IPS-15b (cell line): ENCODE measurements around the gene MLXIPL.
"Not testable (repeated sequence)": the region's sequence is repeated elsewhere in the genome, so short reads cannot be mapped to it uniquely, and the experiment has no call there.

Experiments used
- H3K27me3 ChIP-seq: one replicate; pipeline ENCODE4 v1.6.1; 2013; ENCODE audit warnings: low read length; ENCODE audit not compliant: control insufficient read depth, insufficient read depth
- H3K36me3 ChIP-seq: one replicate; pipeline ENCODE4 v1.6.1; 2013; ENCODE audit warnings: low read length; ENCODE audit not compliant: control insufficient read depth, insufficient read depth
- H3K4me1 ChIP-seq: one replicate; pipeline ENCODE4 v1.6.1; 2013; ENCODE audit warnings: mild to moderate bottlenecking, low read length; ENCODE audit not compliant: control insufficient read depth, insufficient read depth
- H3K4me3 ChIP-seq: one replicate; pipeline ENCODE4 v1.5.1; 2013; ENCODE audit warnings: low read depth, low read length
- H3K9ac ChIP-seq: one replicate; pipeline ENCODE4 v1.6.1; 2013; ENCODE audit warnings: low read depth, mild to moderate bottlenecking, low read length
- H3K9me3 ChIP-seq: one replicate; pipeline ENCODE4 v1.6.1; 2013; ENCODE audit warnings: mild to moderate bottlenecking, low read length; ENCODE audit not compliant: control insufficient read depth, insufficient read depth

MLXIPL gene, protein sequence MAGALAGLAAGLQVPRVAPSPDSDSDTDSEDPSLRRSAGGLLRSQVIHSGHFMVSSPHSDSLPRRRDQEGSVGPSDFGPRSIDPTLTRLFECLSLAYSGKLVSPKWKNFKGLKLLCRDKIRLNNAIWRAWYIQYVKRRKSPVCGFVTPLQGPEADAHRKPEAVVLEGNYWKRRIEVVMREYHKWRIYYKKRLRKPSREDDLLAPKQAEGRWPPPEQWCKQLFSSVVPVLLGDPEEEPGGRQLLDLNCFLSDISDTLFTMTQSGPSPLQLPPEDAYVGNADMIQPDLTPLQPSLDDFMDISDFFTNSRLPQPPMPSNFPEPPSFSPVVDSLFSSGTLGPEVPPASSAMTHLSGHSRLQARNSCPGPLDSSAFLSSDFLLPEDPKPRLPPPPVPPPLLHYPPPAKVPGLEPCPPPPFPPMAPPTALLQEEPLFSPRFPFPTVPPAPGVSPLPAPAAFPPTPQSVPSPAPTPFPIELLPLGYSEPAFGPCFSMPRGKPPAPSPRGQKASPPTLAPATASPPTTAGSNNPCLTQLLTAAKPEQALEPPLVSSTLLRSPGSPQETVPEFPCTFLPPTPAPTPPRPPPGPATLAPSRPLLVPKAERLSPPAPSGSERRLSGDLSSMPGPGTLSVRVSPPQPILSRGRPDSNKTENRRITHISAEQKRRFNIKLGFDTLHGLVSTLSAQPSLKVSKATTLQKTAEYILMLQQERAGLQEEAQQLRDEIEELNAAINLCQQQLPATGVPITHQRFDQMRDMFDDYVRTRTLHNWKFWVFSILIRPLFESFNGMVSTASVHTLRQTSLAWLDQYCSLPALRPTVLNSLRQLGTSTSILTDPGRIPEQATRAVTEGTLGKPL

DNA sequence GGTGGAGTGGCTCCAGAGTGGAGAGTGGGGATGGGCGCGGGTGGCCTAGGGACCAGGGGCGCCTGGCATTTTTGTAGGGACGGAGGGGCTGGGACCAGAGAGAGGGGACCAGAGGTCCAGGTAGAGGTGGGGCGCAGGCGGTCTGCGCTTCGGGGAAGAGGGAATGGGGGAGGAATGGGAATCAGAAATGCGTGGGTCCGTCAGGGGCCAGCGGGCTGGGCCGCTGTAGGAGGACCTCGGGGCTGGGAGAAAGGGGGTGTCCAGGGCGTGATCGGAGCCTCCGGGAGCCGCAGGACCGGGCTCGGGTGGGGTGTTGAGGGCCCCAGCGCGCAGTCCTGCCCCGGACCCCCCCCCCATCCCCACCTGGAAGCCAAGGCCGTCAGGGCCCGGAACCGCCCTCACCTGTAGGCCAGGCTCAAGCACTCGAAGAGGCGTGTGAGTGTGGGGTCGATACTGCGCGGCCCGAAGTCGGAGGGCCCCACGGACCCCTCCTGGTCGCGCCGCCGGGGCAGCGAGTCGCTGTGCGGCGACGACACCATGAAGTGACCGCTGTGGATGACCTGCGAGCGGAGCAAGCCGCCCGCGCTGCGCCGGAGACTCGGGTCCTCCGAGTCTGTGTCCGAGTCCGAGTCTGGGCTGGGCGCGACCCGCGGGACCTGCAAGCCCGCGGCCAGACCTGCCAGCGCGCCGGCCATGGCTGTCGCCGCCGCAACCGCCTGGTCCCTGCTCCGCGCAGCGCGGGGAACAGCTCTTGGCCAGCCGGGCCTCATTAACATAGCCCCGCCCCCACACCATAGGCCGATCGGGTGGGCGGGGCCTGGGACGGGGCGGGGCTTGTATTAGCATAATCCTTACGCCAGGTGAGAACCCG is at the start of gene MLXIPL:
TSS of gene MLXIPL (minus strand) at position 725 of the 871 bp plus-strand sequence. CDS start at position 695, 30 bp downstream.
- Histone ChIP-seq H3K4me1 (peaks cover 3% of the 10 kb centered on the region), H3K27me3 (peaks cover 21% of the 10 kb centered on the region), H3K4me3 (peak within 1 kb of the TSS; percentile 63), H3K36me3 (no peaks in the 10 kb centered on the region), H3K9me3 (no peaks in the 10 kb centered on the region), H3K9ac (no peak within 1 kb of the TSS)

DNA sequence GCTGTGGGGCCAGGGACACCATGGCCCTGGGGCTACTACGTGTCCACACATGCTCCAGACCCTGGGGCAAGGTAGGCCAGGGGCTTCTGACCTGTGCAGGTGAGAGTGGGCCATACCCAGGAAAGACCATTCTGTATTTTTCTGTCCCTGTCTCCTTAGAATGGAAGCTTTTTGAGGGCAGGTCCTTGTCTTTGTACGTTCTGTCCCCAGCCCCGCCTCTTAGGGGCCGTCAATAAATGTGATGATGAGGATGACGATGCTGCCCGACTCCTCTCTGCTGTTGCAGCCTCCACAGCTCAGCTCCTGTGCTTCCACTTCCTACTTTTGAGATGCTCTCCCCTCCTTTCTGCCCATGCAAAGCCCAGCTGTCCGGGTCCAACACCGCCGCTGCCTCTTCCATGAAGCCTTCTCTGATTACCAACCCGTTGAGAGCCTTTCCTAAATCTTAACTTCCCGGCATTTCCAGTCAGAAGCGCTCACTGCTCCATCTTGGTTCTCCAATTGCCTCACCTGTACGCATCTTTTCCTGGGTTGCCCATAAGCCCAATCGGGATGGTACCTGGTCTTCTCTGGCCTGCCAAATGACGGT is 47.6 kb upstream of the MLXIPL start:
- H3K36me3 ChIP-seq = no peaks in the 10 kb centered on the region
- no peaks in the 10 kb centered on the region for H3K9me3 ChIP-seq
- H3K27me3 ChIP-seq = peaks cover 3% of the 10 kb centered on the region
- peaks cover 4% of the 10 kb centered on the region for H3K4me1 ChIP-seq
- H3K4me3 ChIP-seq = no peak overlapping the region
- no peak overlapping the region for H3K9ac ChIP-seq

DNA sequence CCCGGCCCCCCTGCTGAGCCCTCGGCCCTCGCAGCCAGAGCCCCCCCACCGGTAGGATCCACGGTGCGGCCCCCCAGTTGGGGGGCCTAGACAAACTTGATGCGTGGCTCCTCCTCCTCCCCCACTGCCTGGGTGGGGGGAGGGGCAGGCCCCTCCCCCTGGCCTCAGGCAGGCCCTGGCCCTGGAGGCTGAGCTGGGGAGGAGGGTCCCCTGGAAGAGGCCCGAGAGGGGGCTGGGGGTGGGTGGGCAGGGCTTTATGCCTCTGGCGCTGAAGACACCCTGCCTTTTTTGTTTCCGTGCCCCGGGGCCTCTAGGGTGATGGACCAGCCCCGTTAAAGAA is 47.0 kb upstream of the MLXIPL start:
- Histone ChIP-seq H3K36me3 (no peaks in the 10 kb centered on the region), H3K4me1 (peaks cover 4% of the 10 kb centered on the region), H3K9ac (no peak overlapping the region), H3K27me3 (peaks cover 6% of the 10 kb centered on the region), H3K9me3 (no peaks in the 10 kb centered on the region), H3K4me3 (no peak overlapping the region)

DNA sequence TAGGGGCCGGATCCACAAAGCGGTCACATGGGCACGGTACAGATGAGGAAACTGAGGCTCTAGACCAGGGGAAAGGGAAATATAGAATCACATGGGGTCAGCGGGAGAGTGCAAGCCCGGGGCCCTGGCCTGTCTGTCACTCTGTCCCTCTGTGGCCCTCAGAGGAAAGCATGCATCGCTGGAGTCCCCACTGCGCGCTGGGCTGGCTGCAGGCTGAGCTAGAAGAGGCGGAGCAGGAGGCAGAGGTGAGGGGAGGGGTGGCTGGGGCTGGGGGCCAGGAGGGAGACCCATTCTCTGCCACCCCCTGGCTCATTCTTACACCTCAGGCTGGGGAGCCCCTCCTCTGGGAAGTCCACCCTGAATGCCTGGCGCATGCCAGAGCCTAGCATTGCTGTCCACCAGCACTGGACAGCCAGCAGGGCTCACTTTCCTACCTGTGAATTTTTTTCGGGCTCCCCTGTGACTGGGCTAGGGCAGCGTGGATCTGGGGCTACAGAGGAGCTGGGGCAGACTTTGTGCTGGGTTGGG is 45.6 kb upstream of the MLXIPL start:
- no peaks in the 10 kb centered on the region for H3K36me3 ChIP-seq
- H3K27me3 ChIP-seq = peaks cover 12% of the 10 kb centered on the region
- no peak overlapping the region for H3K4me3 ChIP-seq
- H3K4me1 ChIP-seq = peaks cover 4% of the 10 kb centered on the region
- no peaks in the 10 kb centered on the region for H3K9me3 ChIP-seq
- H3K9ac ChIP-seq = no peak overlapping the region

DNA sequence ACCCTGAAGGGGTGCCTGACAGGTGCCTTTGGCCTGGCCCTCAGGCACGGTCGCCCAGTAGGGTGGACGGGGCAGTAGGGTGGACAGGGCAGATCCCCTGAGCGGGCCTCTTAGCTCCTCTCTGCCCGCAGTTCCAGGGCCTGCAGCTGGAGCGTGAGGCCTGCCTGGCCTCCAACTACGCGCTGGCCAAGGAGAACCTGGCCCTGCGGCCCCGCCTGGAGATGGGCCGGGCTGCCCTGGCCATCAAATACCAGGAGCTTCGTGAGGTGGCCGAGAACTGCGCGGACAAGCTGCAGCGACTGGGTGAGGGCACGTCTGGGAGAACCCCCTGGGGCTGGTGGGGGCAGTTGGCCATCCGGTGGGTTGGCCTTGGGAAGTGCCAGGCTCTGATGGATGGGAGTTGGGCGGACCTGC is 45.0 kb upstream of the MLXIPL start:
- no peak overlapping the region for H3K4me3 ChIP-seq
- H3K9me3 ChIP-seq = no peaks in the 10 kb centered on the region
- peaks cover 12% of the 10 kb centered on the region for H3K27me3 ChIP-seq
- no peaks in the 10 kb centered on the region for H3K36me3 ChIP-seq
- H3K4me1 ChIP-seq = peaks cover 4% of the 10 kb centered on the region
- no peak overlapping the region for H3K9ac ChIP-seq

DNA sequence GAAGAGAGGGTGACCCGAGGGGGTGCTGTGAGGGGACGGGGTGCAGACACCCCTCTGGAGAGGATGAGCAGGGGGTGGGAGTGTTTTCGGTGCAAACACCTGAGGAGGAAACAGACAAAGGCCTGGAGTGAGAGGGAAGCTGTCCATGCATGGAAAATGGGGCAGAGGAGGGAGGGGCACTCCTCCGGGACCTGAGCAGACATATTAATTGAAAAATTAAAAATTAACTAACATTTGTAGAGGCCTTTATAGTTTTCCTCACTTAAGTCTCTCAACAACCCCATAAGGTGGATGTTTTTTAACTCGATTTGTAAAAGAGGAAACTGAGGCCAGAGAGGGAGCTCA is 44.5 kb upstream of the MLXIPL start:
- peaks cover 12% of the 10 kb centered on the region for H3K27me3 ChIP-seq
- H3K36me3 ChIP-seq = no peaks in the 10 kb centered on the region
- peak overlapping the region; percentile 49 for H3K4me3 ChIP-seq
- no peaks in the 10 kb centered on the region for H3K9me3 ChIP-seq
- peaks cover 4% of the 10 kb centered on the region for H3K4me1 ChIP-seq
- no peak overlapping the region for H3K9ac ChIP-seq

DNA sequence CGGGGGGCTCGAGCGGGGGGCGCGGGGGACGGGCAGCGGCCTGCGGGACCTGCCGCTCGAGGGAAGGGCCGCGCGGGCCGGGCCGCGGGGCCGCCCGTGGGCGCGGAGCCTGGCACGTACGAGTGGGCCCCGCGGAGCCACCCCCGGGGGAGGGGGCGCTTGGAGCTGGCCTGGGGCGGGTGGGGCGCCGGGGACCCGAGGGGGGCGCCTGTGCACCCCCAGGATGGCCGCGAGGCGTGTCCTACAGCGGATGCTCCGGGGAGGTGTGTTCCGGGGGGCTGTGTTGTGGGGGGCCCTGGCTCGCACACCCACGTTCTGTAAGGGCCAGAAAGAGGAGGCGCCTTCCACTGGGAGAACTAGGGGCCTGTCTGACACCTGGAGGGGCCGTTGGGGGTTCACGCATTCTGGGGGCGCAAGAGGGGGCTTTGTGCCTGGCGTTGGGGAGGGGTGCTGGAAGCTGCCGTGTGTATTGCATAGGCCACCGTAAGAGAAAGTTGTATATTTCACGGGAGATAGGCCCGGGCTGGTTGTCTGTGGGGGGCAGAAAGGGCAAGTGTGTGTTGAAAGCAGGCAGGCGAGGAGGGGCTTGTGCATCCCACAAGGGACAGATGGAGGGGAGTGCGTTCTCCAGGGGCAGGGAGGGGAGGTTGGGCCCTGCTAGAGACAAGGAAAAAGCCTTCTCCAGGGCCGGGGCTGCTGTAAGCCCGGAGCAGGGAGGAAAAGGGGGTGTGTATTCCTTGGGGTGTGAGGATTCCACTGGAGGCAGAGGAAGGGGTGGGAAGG is 44.0 kb upstream of the MLXIPL start:
- peaks cover 12% of the 10 kb centered on the region for H3K27me3 ChIP-seq
- peaks cover 4% of the 10 kb centered on the region for H3K4me1 ChIP-seq
- H3K9ac ChIP-seq = no peak overlapping the region
- no peaks in the 10 kb centered on the region for H3K9me3 ChIP-seq
- H3K4me3 ChIP-seq = peak overlapping the region; percentile 49
- H3K36me3 ChIP-seq = no peaks in the 10 kb centered on the region

DNA sequence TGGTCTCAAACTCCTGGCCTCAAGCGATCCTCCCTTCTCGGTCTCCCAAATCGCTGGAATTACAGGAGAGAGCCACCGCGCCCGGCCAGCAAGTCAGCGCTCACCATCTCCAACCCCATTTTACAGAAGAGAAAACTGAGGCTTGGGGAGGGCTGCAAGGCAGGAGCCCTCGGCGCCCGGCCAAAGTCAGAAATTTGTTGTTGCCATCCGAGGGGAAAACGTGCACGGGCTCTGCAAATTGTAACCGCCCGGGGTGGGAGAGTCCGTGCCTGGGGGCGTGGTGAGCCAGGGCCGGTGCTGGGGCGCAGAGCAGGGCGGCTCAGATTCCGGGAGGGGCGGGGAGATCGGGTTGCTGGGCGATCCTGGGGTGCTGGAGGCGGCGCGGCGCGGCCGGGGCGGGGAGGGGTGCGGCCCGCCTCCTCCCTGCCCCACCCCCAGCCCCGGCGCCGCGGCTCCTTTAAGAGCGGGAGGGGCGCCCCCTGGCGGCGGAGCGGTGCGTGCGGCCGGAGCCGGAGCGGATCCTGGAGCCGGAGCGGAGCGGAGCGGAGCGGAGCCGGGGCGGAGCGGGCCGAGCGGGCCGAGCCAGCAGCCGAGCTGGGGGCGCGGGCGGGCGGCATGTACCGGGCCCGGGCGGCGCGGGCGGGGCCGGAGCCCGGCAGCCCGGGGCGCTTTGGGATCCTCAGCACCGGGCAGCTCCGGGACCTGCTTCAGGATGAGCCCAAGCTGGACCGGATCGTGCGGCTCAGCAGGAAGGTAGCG is 43.2 kb upstream of the MLXIPL start, which contains the start of gene VPS37D:
TSS of gene VPS37D (plus strand) at position 488 of the 759 bp plus-strand sequence. CDS start at position 616, 128 bp downstream.
- H3K4me1 ChIP-seq = peaks cover 4% of the 10 kb centered on the region
- no peaks in the 10 kb centered on the region for H3K9me3 ChIP-seq
- H3K4me3 ChIP-seq = peak within 1 kb of the TSS; percentile 49
- H3K27me3 ChIP-seq = peaks cover 12% of the 10 kb centered on the region
- H3K36me3 ChIP-seq = no peaks in the 10 kb centered on the region
- no peak within 1 kb of the TSS for H3K9ac ChIP-seq

DNA sequence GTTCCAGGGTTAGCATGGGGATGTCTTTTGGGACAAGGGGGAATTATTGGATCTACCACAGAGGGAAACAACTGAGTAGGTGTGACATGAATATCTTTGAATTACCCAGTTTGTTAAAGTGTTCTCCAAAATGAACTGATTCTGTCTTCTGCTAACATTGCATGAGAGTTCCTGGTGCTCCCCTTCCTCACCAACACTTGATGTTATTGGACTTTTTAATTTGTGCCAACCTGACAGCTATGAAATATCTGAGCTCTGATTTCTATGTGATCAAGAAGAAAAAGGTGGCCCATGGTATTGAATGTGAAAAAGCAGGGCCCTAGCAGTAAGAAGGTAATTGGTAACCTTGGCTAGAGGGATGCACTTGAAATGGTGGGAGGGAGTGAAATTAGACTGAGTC is 38.7 kb upstream of the MLXIPL start:
- no peak overlapping the region for H3K9ac ChIP-seq
- H3K4me3 ChIP-seq = no peak overlapping the region
- H3K36me3 ChIP-seq = no peaks in the 10 kb centered on the region
- H3K9me3 ChIP-seq = no peaks in the 10 kb centered on the region
- peaks cover 8% of the 10 kb centered on the region for H3K27me3 ChIP-seq
- H3K4me1 ChIP-seq = no peaks in the 10 kb centered on the region

DNA sequence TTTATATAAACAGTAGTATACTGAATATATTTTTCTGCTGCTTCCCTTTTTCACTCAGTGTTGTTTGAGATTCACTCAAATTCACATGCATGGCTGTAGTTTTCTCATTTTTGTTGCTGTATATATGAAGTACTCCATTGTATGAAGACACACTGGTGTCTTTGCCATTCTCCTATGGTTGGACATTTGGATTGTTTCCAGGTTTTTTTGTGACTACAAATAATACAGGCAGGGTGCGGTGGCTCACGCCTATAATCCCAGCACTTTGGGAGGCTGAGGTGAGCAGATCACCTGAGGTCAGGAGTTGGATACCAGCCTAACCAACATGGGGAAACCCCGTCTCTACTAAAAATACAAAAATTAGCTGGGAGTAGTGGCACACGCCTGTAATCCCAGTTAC is 36.3 kb upstream of the MLXIPL start:
- not testable (repeated sequence) for H3K9me3 ChIP-seq, H3K36me3 ChIP-seq

More for the DNA sequence above, 36.3 kb upstream of the MLXIPL start:
- H3K4me3 ChIP-seq, H3K9ac ChIP-seq, H3K4me1 ChIP-seq, H3K27me3 ChIP-seq: not testable (repeated sequence)
